CD4-positive, alpha-beta T cell (primary cell): ENCODE results near the gene C1QTNF7. TPM values are rescaled to one million over a fixed set of nuclear protein-coding genes. Genes with fewer than 3 reads are reported as not detected.

Experiments used
- ATAC-seq: fragments of 200-7000 bp; cut with Tn5 transposase; one replicate; pipeline ENCODE4 v1.10.0; 2022; ENCODE audit warnings: mild to moderate bottlenecking; ENCODE audit not compliant: poor library complexity
- CTCF ChIA-PET: fragments of 350-600 bp; sonication (Branson Sonifier 250); formaldehyde crosslinking; loops from one replicate; lab custom pipeline; 2021; ENCODE audit warnings: antibody characterized with exemption, inconsistent platforms; lab: Charles Lee
- POLR2A ChIA-PET: fragments of 350-600 bp; sonication (Branson Sonifier 250); formaldehyde crosslinking; loops from one replicate; lab custom pipeline; 2021; ENCODE audit warnings: antibody characterized with exemption, inconsistent platforms; lab: Charles Lee
- DNase-seq, 14 experiments: peaks; one replicate each; pipeline ENCODE4 v3.0.0-alpha.2; 2013 to 2020; ENCODE audit warnings: mixed read lengths in 2 of 14
- H3K27ac ChIP-seq, 2 donors: one replicate each; pipeline versions ENCODE4 v1.5.1 to v1.7.0; 2013; ENCODE audit warnings: low read length in 2 of 2, low read depth in 1 of 2, mild to moderate bottlenecking in 1 of 2
- H3K27me3 ChIP-seq, 2 experiments: 1 replicate in 1 of 2; 2 replicates in 1 of 2; pipeline versions ENCODE4 v1.6.1 to v1.7.0; 2013; ENCODE audit warnings: low read length in 2 of 2, control low read depth in 1 of 2, mild to moderate bottlenecking in 1 of 2, moderate library complexity in 1 of 2; ENCODE audit not compliant: insufficient read depth in 2 of 2, control insufficient read depth in 1 of 2
- H3K36me3 ChIP-seq: one replicate; pipeline ENCODE4 v1.6.1; 2013; ENCODE audit warnings: low read length, control low read depth; ENCODE audit not compliant: insufficient read depth
- H3K4me1 ChIP-seq: one replicate; pipeline ENCODE4 v1.6.1; 2013; ENCODE audit warnings: low read length, control low read depth; ENCODE audit not compliant: insufficient read depth
- H3K4me3 ChIP-seq: one replicate; pipeline ENCODE4 v1.5.1; 2013; ENCODE audit warnings: mild to moderate bottlenecking, low read length, moderate library complexity
- H3K9me3 ChIP-seq, 2 experiments: 1 replicate in 1 of 2; 2 replicates in 1 of 2; pipeline versions ENCODE4 v1.6.1 to v1.7.0; 2013; ENCODE audit warnings: low read length in 2 of 2, mild to moderate bottlenecking in 2 of 2, control low read depth in 1 of 2, moderate library complexity in 1 of 2; ENCODE audit not compliant: control insufficient read depth in 1 of 2, insufficient read depth in 1 of 2
- H3K27ac Mint-ChIP-seq: one replicate; pipeline ENCODE4 v1.8.0; 2020; ENCODE audit warnings: mixed read lengths
- H3K27me3 Mint-ChIP-seq: one replicate; pipeline ENCODE4 v1.8.0; 2021; ENCODE audit warnings: mixed read lengths
- H3K36me3 Mint-ChIP-seq: one replicate; pipeline ENCODE4 v1.8.0; 2021; ENCODE audit warnings: low read depth, mixed read lengths
- H3K4me1 Mint-ChIP-seq: one replicate; pipeline ENCODE4 v1.8.0; 2021; ENCODE audit warnings: low read depth, mixed read lengths
- H3K4me3 Mint-ChIP-seq: one replicate; pipeline ENCODE4 v1.8.0; 2020; ENCODE audit warnings: mild to moderate bottlenecking, mixed read lengths
- H3K9me3 Mint-ChIP-seq: one replicate; pipeline ENCODE4 v1.8.0; 2020; ENCODE audit warnings: mixed read lengths
- CTCF ChIP-seq: fragments of 200-600 bp; IDR thresholded peaks from one replicate; pipeline ENCODE4 v1.8.0; 2022; ENCODE audit warnings: antibody characterized with exemption, mild to moderate bottlenecking
- intact Hi-C, 2 experiments: fragments of 100-400 bp; cut with DNase I in 1 of 2; cut with micrococcal nuclease in 1 of 2; formaldehyde crosslinking; loops; one replicate each; pipeline versions ENCODE4 v1.15.1 to v1.9.0; 2023 to 2025; cut with DNase I, micrococcal nuclease
- total RNA-seq, 174 experiments: library from RNA in 2 of 174; stranded (reverse) in 2 of 174; gene quantifications; one replicate each; pipeline ENCODE4 v1.2.3 and lab custom pipeline; 2021 to 2026

Gene C1QTNF7
- total RNA-seq, 2 experiments from 2014 or later = not detected

DNA sequence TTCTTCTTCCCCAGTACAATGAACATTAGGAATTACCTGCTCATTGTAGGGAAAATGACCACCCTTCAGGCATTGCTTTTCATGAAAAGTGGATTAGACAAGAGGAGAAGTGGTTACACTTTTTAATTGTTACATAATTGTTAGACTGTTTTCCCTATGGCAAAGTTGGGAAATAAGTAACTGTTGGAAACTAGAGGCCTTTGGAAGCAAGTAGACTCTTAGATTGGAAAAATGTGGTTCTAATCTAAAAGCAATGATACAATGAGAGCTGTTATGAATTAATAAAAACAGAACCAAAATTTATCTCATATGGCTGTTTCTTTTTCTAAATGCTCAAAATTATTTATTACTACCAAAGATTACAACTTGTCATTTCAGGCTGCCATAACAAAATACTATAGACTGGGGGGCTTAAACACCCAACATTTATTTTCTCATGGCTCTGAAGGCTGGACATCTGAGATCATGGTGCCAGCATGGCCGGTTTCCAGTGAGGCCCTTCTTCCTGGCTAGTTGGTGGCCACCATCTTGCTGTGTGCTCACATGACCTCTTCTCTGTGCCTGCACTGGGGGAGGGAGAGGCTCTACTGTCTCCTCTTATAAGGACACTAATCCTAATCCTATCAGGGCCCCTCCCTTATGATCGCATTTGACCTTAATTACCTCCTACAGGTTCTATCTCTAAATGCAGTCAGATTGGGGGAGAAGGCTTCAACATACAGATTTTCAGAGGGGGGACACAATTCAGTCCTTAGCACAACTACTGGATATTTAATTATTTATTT, 54.3 kb downstream of the C1QTNF7 start:
- no peak for TF ChIP-seq CTCF
- H3K4me3 Mint-ChIP-seq = no peak overlapping the region
- no peak overlapping the region for H3K27ac ChIP-seq
- ATAC-seq (no peak), DNase-seq (no peak)
- no peak overlapping the region for H3K4me3 ChIP-seq
- intact Hi-C loops = no loop called here
- no peaks in the 10 kb centered on the region for H3K27me3 ChIP-seq
- POLR2A ChIA-PET = no interaction called here
- H3K9me3 Mint-ChIP-seq = peaks cover 9% of the 10 kb centered on the region
- CTCF ChIA-PET = no interaction called here
- no peaks in the 10 kb centered on the region for H3K36me3 ChIP-seq
- H3K27ac Mint-ChIP-seq = no peak overlapping the region
- H3K9me3 ChIP-seq = no peaks in the 10 kb centered on the region
- H3K27me3 Mint-ChIP-seq = no peaks in the 10 kb centered on the region
- H3K4me1 ChIP-seq = no peaks in the 10 kb centered on the region
- no peaks in the 10 kb centered on the region for H3K36me3 Mint-ChIP-seq
- H3K4me1 Mint-ChIP-seq = no peaks in the 10 kb centered on the region

- H3K4me1 Mint-ChIP-seq = no peaks in the 10 kb centered on the region
- no peak for ATAC-seq
- no peak overlapping the region for H3K27ac ChIP-seq
- no peaks in the 10 kb centered on the region for H3K4me1 ChIP-seq
- ChIA-PET POLR2A (no interaction called here), CTCF (no interaction called here)
- H3K27me3 ChIP-seq = no peaks in the 10 kb centered on the region
- H3K27me3 Mint-ChIP-seq = no peaks in the 10 kb centered on the region
- intact Hi-C loops = no loop called here
- no peak for TF ChIP-seq CTCF
- no peak overlapping the region for H3K4me3 Mint-ChIP-seq
- peaks cover 0 to under 1% of the 10 kb centered on the region in 2 experiments for H3K9me3 ChIP-seq
- H3K36me3 ChIP-seq = no peaks in the 10 kb centered on the region
- H3K36me3 Mint-ChIP-seq = no peaks in the 10 kb centered on the region
- no peak for DNase-seq
- H3K4me3 ChIP-seq = no peak overlapping the region
- H3K27ac Mint-ChIP-seq = no peak overlapping the region
- H3K9me3 Mint-ChIP-seq = peaks cover 9% of the 10 kb centered on the region
These were observed 55.0 kb downstream of the C1QTNF7 start for GRCh38 chr4:15482842-15483241.

DNA sequence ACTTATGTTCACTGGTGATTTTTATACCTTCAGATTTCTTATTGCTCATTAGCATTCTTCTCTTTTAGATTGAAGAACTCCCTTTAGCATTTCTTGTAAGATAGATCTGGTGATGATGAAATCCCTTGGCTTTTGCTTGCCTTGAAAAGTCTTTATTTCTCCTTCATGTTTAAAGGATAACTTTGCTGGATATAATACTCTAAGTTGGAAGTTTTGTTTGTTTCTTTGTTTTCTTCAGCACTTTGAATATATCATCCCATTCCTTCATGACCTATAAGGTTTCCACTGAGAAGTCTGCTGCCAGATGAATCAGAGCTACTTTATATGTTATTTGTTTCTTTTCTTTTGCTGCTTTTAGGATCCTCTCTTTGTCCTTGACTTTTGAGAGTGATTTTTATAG, 60.3 kb downstream of the C1QTNF7 start:
- Mint-ChIP-seq H3K27me3 (no peaks in the 10 kb centered on the region), H3K27ac (no peak overlapping the region), H3K4me3 (no peak overlapping the region), H3K36me3 (peaks cover 23% of the 10 kb centered on the region), H3K4me1 (no peaks in the 10 kb centered on the region), H3K9me3 (peaks cover 27% of the 10 kb centered on the region)
- intact Hi-C loops = no loop called here
- H3K4me3 ChIP-seq = no peak overlapping the region
- TF ChIP-seq CTCF = no peak
- H3K27me3 ChIP-seq = no peaks in the 10 kb centered on the region
- H3K27ac ChIP-seq = no peak overlapping the region
- H3K36me3 ChIP-seq = no peaks in the 10 kb centered on the region
- DNase-seq = no peak
- POLR2A ChIA-PET = no interaction called here
- ATAC-seq = no peak
- peaks cover 4 to 15% of the 10 kb centered on the region in 2 experiments for H3K9me3 ChIP-seq
- CTCF ChIA-PET = interaction anchor here (1.3 kb wide), 1 partner anchor 11 kb away, joined by 3 read pairs; no protein-coding TSS in a partner anchor
- H3K4me1 ChIP-seq = no peaks in the 10 kb centered on the region
